Thymus (tissue), 11 donors: ENCODE results near the gene ADGRB2. TPM values are rescaled to one million over a fixed set of nuclear protein-coding genes. Genes with fewer than 3 reads are reported as not detected.

Experiments
- DNase-seq, 9 donors: peaks; one replicate each; pipeline ENCODE4 v3.0.0-alpha.2; 2013; ENCODE audit warnings: low spot score in 9 of 9, low read depth in 6 of 9, missing footprints in 1 of 9
- H3K27ac ChIP-seq, 2 donors: one replicate each; pipeline ENCODE4 v1.5.1; 2013; ENCODE audit warnings: control low read depth in 1 of 2, low read depth in 1 of 2, low read length in 1 of 2, mild to moderate bottlenecking in 1 of 2, moderate library complexity in 1 of 2
- H3K27me3 ChIP-seq, 2 donors: one replicate each; pipeline ENCODE4 v1.5.1; 2013; ENCODE audit warnings: low read length in 1 of 2; ENCODE audit not compliant: control insufficient read depth in 2 of 2, insufficient read depth in 1 of 2
- H3K36me3 ChIP-seq, 2 donors: one replicate each; pipeline ENCODE4 v1.5.1; 2013; ENCODE audit warnings: low read length in 1 of 2, mild to moderate bottlenecking in 1 of 2, moderate library complexity in 1 of 2; ENCODE audit not compliant: control insufficient read depth in 2 of 2, insufficient read depth in 2 of 2
- H3K4me1 ChIP-seq, 2 donors: one replicate each; pipeline ENCODE4 v1.5.1; 2013; ENCODE audit warnings: low read length in 2 of 2; ENCODE audit not compliant: control insufficient read depth in 2 of 2, insufficient read depth in 2 of 2
- H3K4me3 ChIP-seq, 2 donors: one replicate each; pipeline ENCODE4 v1.5.1; 2013; ENCODE audit warnings: low read length in 2 of 2, control low read depth in 1 of 2, mild to moderate bottlenecking in 1 of 2
- H3K9me3 ChIP-seq, 2 donors: one replicate each; pipeline ENCODE4 v1.5.1; 2013; ENCODE audit warnings: low read length in 1 of 2, mild to moderate bottlenecking in 1 of 2; ENCODE audit not compliant: control insufficient read depth in 2 of 2, insufficient read depth in 1 of 2
- WGBS: extraction: QIAGEN DNeasy Blood & Tissue Kit; methylation state at CpG from one replicate; pipeline ENCODE4 v1.1.7; 2013; 5-methylcytosine and 5-hydroxymethylcytosine counted together
- polyA plus RNA-seq: library from polyadenylated mRNA; stranded (reverse); fragments of 200-250 nt; gene quantifications from one replicate; pipeline ENCODE4 v1.2.3, GENCODE V29; 2013
- total RNA-seq: library from RNA; stranded (reverse); fragments of 120-200 nt; gene quantifications from one replicate; pipeline ENCODE4 v1.2.4, GENCODE V29; 2013
- donor health status: healthy.

The ADGRB2 gene
- total and polyA plus RNA-seq, 2 donors = 6.0 to 24.4 TPM

DNA sequence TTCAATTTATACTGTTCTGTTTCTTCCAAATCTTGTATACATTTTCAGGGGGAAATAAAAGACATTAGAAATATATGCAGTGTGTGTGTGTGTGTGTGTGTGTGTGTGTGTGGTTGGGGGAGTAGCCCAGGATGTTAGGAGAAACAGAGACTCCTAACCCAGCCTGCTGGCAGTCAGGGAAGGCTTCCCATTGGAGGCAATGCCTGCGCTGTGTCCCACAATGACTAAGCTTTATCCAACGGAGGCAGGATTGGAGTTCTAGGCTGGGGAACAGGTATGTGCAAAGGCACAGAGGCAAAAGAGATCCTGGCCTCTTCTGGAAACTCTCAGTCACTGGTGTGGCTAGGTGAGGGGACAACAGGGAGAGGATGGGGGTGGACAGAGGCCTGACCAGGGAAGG lies 16.5 kb upstream of the ADGRB2 start:
- 82% methylated on average over 2 of the region's 2 CpGs for WGBS

GRCh38 chr1:31779687-31780086 lies 15.5 kb upstream of the ADGRB2 start:
- H3K27ac ChIP-seq = no peak overlapping the region
- H3K4me3 ChIP-seq = no peak overlapping the region
- no peaks in the 10 kb centered on the region for H3K9me3 ChIP-seq
- WGBS = 98% methylated on average over 9 of the region's 9 CpGs
- DNase-seq = no peak
- no peaks in the 10 kb centered on the region for H3K36me3 ChIP-seq
- peaks cover 0 to 16% of the 10 kb centered on the region in 2 donors for H3K27me3 ChIP-seq
- H3K4me1 ChIP-seq = peaks cover 0 to 20% of the 10 kb centered on the region in 2 donors

More for the DNA sequence above, 16.5 kb upstream of the ADGRB2 start:
- no peak overlapping the region for H3K4me3 ChIP-seq
- no peak overlapping the region for H3K27ac ChIP-seq
- DNase-seq = no peak
- peaks cover 0 to 20% of the 10 kb centered on the region in 2 donors for H3K4me1 ChIP-seq
- H3K36me3 ChIP-seq = no peaks in the 10 kb centered on the region
- peaks cover 0 to 7% of the 10 kb centered on the region in 2 donors for H3K27me3 ChIP-seq
- no peaks in the 10 kb centered on the region for H3K9me3 ChIP-seq

DNA sequence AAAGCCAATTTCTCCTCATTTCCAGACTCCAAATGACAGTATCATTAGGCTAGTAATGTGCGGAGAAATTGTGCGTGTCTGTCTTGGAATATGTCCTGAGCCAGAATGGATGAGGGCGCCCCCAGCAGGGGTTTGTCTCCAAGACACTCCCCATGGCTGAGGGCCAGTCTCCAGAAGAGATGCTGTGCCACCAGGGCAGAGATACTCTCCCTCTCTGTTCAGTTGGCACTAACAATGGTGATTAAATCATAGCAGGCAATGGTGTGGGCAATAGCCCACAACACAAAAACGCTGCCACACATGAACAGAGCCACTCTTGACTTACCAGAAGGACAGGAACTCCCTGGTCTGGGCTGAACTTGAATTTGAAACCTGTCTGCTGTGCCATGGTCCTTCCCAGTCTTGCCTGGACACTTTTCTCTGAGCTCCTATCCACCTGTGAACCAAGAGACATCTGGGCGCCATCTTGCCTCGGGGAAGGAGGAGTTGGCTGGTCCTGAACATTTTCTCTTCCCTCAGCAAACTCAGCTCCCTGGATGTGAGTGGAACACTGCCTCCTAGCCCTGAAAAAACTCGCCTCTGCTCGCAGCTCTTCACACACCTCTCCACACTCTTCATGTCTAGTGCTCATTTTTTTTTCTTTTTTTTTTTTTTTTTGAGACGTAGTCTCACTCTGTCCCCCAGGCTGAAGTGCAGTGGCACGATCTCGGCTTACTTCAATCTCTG lies 14.8 kb upstream of the ADGRB2 start:
- no peak for DNase-seq
- 96% methylated on average over 11 of the region's 11 CpGs for WGBS
- H3K4me3 ChIP-seq = no peak overlapping the region
- no peaks in the 10 kb centered on the region for H3K9me3 ChIP-seq
- H3K4me1 ChIP-seq = peaks cover 0 to 20% of the 10 kb centered on the region in 2 donors
- H3K36me3 ChIP-seq = no peaks in the 10 kb centered on the region
- H3K27me3 ChIP-seq = peaks cover 5 to 23% of the 10 kb centered on the region in 2 donors
- no peak overlapping the region for H3K27ac ChIP-seq

- Histone ChIP-seq H3K4me3 (no peak overlapping the region), H3K27ac (no peak overlapping the region), H3K36me3 (no peaks in the 10 kb centered on the region), H3K27me3 (peaks cover 9 to 48% of the 10 kb centered on the region in 2 donors), H3K9me3 (no peaks in the 10 kb centered on the region), H3K4me1 (peaks cover 13 to 23% of the 10 kb centered on the region in 2 donors)
- no peak for DNase-seq
- 93% methylated on average over 3 of the region's 3 CpGs for WGBS
Observed at GRCh38 chr1:31776516-31776915, 12.4 kb upstream of the ADGRB2 start.

DNA sequence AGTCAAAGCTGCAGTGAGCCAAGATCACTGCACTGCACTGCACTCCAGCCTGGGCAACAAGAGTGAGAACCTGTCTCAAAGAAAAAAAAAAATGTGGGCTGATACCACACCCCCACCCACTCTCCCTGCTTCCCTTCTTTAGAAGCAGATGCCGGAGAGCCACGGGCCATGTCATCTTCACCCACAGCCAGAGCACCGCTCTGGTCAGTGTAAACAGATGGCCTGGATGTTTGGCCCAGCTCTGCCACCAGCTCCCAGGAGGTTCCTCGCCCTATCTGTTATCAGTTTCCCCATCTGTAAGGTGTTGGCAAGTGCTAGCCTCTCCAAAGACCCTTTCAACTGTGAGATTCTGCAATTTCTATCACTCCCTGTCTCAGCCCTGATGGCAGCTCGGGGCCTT lies 11.9 kb upstream of the ADGRB2 start:
- H3K9me3 ChIP-seq = no peaks in the 10 kb centered on the region
- no peaks in the 10 kb centered on the region for H3K36me3 ChIP-seq
- peaks cover 9 to 52% of the 10 kb centered on the region in 2 donors for H3K27me3 ChIP-seq
- peaks cover 13 to 23% of the 10 kb centered on the region in 2 donors for H3K4me1 ChIP-seq
- H3K27ac ChIP-seq = no peak overlapping the region
- H3K4me3 ChIP-seq = no peak overlapping the region
- no peak for DNase-seq
- 91% methylated on average over 5 of the region's 5 CpGs for WGBS

- no peak for DNase-seq
- no peaks in the 10 kb centered on the region for H3K9me3 ChIP-seq
- H3K27me3 ChIP-seq = peaks cover 9 to 54% of the 10 kb centered on the region in 2 donors
- no peak overlapping the region for H3K27ac ChIP-seq
- peaks cover 13 to 30% of the 10 kb centered on the region in 2 donors for H3K4me1 ChIP-seq
- no peaks in the 10 kb centered on the region for H3K36me3 ChIP-seq
- 98% methylated on average over 10 of the region's 10 CpGs for WGBS
- no peak overlapping the region for H3K4me3 ChIP-seq
Observed at GRCh38 chr1:31775210-31775999, 11.3 kb upstream of the ADGRB2 start.

DNA sequence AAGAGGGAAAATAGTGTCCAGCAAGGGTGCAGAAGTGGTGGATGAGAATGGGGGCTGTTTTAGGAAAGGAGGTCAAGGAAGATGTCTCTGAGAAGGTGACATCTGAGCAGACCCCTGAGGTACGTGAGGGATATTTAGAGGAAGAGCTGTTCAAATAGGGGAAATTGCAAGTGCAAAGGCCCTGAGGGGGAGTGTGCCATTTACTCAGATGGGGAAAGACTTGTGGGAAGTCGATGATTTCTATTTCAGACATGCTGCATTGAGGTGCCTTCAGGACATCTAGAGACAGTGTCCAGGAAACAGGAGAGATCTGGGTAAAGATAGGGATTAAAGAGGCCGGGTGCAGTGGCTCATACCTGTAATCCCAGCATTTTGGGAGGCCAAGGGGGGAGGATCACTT lies 10.4 kb upstream of the ADGRB2 start:
- Histone ChIP-seq H3K27me3 (peaks cover 9 to 54% of the 10 kb centered on the region in 2 donors), H3K4me1 (peaks cover 15 to 39% of the 10 kb centered on the region in 2 donors), H3K27ac (no peak overlapping the region), H3K4me3 (no peak overlapping the region), H3K9me3 (no peaks in the 10 kb centered on the region), H3K36me3 (no peaks in the 10 kb centered on the region)
- 87% methylated on average over 3 of the region's 3 CpGs for WGBS
- no peak for DNase-seq

GRCh38 chr1:31773861-31774260 lies 9.7 kb upstream of the ADGRB2 start:
- H3K27me3 ChIP-seq = peaks cover 9 to 54% of the 10 kb centered on the region in 2 donors
- peaks cover 20 to 45% of the 10 kb centered on the region in 2 donors for H3K4me1 ChIP-seq
- no peak overlapping the region for H3K4me3 ChIP-seq
- H3K9me3 ChIP-seq = no peaks in the 10 kb centered on the region
- 93% methylated on average over 5 of the region's 5 CpGs for WGBS
- H3K36me3 ChIP-seq = no peaks in the 10 kb centered on the region
- DNase-seq = no peak
- no peak overlapping the region for H3K27ac ChIP-seq

GRCh38 chr1:31772669-31773248 lies 8.6 kb upstream of the ADGRB2 start:
- Histone ChIP-seq H3K4me1 (peaks cover 20 to 49% of the 10 kb centered on the region in 2 donors), H3K27ac (no peak overlapping the region), H3K4me3 (peak overlapping the region; percentile 16 to 42), H3K36me3 (no peaks in the 10 kb centered on the region), H3K27me3 (peaks cover 9 to 54% of the 10 kb centered on the region in 2 donors), H3K9me3 (no peaks in the 10 kb centered on the region)
- 14% methylated on average over 49 of the region's 49 CpGs for WGBS
- no peak for DNase-seq
